A549 (cell line): ENCODE data around the gene RPLP2.

Source experiments
- JUN ChIP-seq, 2 experiments: fragments of >200 bp; sonication (Bioruptor Twin); formaldehyde crosslinking; IDR thresholded peaks; 2 replicates in 1 of 2; 3 replicates in 1 of 2; pipeline ENCODE4 v1.6.1; 2016 to 2017
- NFE2L2 ChIP-seq: fragments of 150-350 bp; conservative IDR thresholded peaks from 2 replicates; pipeline ENCODE4 v1.6.1; 2014; ENCODE audit warnings: low read length
- TF ChIP-seq, protein P1 (sequence below): fragments of >200 bp; sonication (Bioruptor Twin); formaldehyde crosslinking; IDR thresholded peaks from 3 replicates; pipeline ENCODE4 v1.5.1; 2016

GRCh38 chr11:794013-794765, 15.6 kb upstream of the RPLP2 start:
- TF ChIP-seq NFE2L2 (no peak), JUN (IDR thresholded peaks at IDR 0.05) (no peak)
- TF ChIP-seq, protein P1, sequence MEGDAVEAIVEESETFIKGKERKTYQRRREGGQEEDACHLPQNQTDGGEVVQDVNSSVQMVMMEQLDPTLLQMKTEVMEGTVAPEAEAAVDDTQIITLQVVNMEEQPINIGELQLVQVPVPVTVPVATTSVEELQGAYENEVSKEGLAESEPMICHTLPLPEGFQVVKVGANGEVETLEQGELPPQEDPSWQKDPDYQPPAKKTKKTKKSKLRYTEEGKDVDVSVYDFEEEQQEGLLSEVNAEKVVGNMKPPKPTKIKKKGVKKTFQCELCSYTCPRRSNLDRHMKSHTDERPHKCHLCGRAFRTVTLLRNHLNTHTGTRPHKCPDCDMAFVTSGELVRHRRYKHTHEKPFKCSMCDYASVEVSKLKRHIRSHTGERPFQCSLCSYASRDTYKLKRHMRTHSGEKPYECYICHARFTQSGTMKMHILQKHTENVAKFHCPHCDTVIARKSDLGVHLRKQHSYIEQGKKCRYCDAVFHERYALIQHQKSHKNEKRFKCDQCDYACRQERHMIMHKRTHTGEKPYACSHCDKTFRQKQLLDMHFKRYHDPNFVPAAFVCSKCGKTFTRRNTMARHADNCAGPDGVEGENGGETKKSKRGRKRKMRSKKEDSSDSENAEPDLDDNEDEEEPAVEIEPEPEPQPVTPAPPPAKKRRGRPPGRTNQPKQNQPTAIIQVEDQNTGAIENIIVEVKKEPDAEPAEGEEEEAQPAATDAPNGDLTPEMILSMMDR, result no peak
